Activated T-cell treated with anti-CD3 and anti-CD28 coated beads for 4 hours (primary cell): ENCODE results near the gene OR14K1.
"Not testable (repeated sequence)": the region's sequence is repeated elsewhere in the genome, so short reads cannot be mapped to it uniquely, and the experiment has no call there.

ENCODE experiments used
- DNase-seq: peaks from one replicate; pipeline ENCODE4 v3.0.0-alpha.2; 2020

OR14K1 gene, protein sequence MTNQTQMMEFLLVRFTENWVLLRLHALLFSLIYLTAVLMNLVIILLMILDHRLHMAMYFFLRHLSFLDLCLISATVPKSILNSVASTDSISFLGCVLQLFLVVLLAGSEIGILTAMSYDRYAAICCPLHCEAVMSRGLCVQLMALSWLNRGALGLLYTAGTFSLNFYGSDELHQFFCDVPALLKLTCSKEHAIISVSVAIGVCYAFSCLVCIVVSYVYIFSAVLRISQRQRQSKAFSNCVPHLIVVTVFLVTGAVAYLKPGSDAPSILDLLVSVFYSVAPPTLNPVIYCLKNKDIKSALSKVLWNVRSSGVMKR

DNA sequence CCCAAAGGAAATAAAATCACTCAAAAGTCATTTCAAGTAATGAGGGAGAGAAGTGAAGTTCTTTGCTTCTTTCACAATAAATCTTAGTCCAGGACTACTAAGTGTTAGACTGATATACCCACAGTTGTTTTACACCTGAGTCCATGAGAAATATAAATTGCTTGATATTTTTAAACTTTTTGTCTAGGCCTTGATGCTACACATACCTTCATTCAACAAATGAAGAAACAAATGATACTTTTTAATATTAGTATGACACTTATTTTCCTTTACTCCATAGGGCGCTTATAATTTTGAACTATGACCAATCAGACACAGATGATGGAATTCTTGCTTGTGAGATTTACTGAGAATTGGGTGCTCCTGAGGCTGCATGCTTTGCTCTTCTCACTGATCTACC is at the start of gene OR14K1:
Gene OR14K1 (plus strand): TSS at position 301 of the 400 bp plus-strand sequence. CDS start 0 bp downstream, at position 301.
- DNase-seq = no peak

DNA sequence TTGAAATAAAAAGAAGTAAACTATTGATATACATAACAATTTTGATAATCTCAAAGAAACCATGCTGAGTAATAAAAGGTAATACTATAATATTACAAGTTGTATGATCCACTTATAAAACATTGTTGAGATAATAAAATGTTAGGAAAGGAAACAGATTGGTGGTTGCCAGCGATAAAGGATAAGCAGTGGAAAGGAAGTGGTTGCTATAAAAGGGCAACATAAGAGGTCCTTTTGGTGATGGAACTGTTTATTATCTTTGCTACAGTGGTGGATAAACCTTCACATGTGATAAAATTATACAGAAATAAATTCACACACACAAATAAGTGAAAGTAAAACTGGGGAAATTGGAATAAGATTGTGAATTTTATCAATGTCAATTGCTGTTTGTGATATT is 37.1 kb upstream of the OR14K1 start:
- no peak for DNase-seq

DNA sequence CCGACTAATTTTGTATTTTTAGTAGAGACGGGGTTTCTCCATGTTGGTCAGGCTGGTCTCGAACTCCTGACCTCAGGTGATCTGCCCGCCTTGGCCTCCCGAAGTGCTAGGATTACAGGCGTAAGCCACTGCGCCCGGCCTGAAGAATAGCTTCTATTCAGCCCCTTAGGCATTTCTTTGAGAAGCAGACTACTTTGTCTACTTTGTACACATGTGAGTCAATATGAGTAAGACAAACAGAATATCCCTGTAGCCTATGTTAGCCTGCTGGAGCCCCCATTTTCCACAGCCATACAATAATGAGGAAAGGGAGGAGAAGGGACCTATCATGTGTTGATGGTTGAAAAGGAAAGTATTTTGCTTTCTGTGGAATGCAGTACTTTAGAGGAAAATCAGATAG is 27.7 kb upstream of the OR14K1 start:
- DNase-seq = not testable (repeated sequence)

DNA sequence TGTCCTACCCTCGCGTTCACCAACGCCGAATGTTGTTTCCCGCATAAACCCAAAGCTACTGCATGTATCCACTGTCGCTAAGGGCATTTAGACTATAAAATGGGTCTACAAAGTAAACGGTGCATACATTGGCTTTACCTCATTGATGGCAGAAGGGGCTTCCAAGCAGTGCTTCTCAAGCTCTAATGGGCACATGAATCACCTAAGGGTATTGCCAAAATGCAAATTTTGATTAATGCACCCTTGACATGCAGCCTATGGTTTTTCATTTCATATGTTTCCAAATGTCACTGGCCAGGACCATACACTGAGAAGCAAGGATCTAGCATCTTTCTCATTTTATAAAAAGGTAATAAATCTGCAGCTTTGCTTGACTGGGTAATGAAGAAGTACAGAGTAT is 24.7 kb upstream of the OR14K1 start:
- DNase-seq = no peak

DNA sequence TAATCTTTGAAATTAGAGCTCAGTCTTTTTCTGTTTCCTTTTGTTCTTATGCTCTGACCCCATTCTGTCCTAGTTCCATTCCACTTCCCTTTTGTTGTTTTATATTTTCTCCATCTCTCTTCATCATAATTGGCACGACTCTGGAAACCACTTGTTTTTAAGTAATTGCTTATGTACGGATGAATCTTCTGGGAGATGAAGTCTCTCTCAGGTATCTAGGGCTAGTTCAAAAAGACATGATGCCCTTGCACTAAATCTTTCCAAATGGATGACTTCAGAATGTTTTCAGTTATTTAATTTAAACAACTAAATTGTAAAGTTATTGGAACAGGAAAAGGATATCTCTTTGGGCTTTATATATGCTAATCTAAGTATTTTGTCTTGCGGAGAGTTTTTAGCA is 21.9 kb upstream of the OR14K1 start, which contains the start of gene OR6F1:
Gene OR6F1 (minus strand): TSS at position 101 of the 400 bp plus-strand sequence. CDS start 3,891 bp downstream, outside the sequence.
- no peak for DNase-seq

DNA sequence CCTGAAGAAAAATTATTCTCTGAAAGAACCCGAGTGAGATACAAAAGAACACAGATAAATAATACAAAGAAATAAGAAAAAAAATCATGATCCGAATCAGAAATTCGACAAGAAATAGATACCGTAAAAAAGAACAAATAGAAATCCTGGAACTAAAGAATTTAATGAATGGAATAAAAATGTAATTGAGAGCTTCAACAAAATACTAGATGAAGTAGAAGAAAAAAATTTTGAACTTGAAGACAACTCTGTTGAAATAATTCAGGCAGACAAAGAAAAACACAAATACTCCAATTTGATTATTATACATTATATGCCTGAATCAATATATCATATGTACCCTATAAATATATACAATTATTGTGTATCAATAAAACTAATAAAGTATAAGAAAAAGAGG is 17.2 kb upstream of the OR14K1 start:
- no peak for DNase-seq

DNA sequence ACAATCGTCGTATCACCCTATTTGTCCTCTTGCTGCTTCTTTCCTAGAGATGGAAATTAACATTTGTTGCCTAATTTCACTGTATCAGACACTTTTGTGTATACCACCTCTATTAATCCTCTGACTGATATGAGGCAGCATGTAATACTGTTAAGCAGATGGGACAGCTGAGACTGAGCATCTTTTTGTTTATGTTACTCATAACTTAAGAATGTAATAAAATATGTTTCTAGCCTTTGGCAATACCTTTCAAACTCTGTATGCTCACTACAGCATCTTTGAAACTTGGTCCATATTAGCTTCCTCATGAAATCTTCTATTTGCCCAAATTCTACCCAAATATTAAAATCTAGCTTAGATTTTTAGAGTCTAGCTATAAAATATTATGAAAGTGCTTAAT is 2.3 kb downstream of the OR14K1 start:
- no peak for DNase-seq

DNA sequence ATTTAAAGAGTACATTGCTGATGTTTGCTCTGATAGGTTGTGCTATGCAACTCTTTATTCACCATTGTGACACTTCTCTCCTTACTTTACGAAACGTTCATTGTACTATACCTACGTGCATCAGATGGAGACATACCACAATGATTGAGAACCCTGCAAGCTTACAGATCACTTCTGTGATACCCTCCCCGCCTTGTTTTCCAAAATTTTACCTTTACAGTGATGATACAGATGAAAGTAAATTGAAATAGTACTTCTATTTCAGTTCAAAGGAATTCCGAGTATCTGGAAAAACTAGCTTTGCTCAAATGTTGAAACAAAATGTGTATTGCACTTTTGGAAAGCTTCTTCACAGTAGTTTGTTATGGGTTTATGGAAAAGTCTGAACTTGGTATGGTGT is 3.3 kb downstream of the OR14K1 start:
- DNase-seq = no peak

DNA sequence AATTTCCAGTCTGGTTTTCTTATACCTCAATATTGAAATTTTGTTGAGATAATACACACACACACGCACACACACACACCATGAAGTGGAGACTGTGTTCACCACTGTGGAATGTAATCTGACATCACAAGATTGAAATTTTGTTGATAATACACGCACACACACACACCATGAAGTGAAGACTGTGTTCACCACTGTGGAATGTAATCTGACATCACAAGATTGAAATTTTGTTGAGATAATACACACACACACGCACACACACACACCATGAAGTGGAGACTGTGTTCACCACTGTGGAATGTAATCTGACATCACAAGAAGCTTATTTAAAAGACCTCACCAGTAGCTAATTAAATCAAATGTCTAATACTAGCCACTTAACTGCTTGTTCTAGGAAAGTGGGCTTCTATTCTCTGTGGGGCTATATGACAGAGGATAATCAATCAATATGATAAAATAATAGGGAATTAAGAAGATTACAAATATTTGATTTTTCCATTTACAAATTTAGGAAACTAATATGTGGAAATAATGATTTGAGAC is 3.9 kb downstream of the OR14K1 start:
- not testable (repeated sequence) for DNase-seq

DNA sequence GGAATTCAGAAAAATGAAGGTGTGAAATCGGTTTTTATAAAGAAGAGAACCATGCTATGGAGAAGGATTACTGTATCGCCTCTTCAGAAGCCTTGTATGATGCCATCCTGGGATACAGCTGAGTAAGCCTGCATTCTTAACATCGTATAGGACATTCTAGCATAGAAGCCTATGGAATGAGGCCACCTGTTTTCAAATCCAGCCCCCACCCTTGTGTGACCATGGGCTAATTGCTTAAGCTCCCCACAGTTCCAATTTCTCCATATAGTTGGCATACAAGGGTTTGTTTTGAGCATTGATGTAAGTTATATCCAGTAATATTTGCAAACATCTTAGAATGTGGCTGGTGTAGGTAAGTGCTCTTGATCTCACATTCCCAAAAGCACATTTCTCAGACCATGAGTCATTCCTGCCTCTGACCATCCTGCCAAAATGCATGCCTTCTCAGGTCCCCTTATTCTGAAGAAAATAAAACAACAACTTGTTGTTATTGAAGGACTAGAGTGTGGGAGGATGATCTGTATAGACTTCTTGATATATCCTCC is 8.0 kb downstream of the OR14K1 start:
- DNase-seq = no peak

DNA sequence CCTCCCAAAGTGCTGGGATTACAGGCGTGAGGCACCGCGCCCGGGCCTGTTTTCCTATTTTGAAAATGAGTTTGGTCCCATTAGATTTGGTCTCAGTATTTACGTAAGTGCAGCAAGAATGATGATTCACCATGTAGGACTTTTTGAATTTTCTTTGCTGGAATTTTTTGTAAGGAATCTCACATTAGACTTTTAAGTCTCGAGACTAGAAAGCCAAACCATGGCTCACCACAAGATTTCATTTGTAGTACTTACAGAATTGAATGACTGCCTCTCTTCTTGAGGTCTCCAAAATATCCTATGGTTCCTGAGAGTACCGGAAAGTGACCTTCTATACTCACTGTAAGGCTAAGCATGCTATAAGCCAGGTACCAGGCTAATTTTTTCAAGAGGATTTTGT is 9.2 kb downstream of the OR14K1 start:
- DNase-seq = no peak

DNA sequence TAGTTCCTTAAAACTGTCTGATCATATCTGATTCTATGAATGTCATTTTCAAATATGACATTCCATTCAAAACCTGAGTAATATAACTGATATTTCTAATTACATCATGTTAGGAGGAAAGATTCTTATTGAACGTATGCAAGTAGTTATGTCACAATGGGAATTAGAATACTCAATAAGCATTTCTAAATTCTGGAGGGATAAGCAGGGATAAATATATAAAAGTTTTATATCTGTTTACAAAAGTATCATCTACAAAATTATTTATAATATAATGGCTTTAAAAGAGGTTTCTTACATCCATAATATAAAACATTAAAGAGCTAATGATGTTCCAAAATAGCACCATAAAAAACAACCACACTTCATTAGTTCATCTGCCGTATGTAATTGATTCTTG is 9.6 kb downstream of the OR14K1 start, which contains the start of gene OR14A2:
Gene OR14A2 (minus strand): TSS at position 101 of the 400 bp plus-strand sequence.
- no peak for DNase-seq

DNA sequence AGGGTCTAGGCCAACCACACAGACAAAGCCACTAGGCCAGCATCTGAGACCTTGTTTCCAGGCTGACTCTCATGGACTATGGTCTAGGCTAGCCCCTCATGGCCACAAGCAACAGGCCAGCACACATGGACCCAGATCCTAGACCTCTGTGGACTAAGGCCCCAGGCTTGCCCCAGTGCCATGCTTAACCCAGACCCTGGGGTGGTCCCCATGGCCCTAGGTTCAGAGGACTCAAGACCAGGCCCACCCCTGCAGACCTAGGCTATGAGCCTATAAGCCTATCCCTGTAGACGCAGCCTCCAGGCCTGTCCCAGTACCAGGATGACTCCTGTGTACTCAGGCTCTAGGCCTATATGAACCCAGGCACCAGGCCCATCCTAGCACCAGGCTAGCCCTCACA is 11.5 kb downstream of the OR14K1 start:
- no peak for DNase-seq

DNA sequence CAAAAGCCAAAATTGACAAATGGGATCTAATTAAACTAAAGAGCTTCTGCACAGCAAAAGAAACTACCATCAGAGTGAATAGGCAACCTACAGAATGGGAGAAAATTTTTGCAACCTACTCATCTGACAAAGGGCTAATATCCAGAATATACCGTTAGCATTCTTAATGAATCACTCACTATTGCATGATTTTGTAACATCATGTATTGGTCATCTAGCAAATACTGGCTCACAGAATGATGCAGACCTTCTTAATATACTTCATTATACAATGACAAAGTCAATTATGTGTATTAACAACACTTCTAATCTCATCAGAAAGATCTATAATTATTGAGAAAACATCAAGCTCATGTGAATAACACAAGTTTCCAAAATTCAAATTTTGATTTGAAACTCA is 15.9 kb downstream of the OR14K1 start:
- not testable (repeated sequence) for DNase-seq

DNA sequence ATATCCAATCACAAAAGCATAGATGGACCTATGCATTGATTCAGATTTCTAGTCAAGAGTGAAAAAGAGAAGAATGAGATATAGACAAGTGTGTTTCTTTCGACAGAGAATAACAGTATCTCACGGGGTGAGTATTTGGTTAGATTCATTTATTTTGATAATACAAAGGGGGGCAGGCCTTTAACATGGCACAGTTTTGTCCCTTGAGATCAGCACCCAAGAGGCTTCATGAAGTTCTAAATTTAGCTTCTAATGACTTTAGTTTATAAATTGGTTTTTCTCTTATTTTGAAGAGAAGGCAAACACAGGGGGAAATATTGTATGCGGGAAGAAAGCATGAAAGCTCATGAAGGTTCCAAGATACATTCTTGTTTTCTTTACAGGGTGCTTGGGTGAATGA is 22.0 kb downstream of the OR14K1 start, which contains the start of gene OR1C1:
Gene OR1C1 (minus strand): TSS at position 101 of the 400 bp plus-strand sequence. CDS start 2,150 bp downstream, outside the sequence.
- DNase-seq = no peak

DNA sequence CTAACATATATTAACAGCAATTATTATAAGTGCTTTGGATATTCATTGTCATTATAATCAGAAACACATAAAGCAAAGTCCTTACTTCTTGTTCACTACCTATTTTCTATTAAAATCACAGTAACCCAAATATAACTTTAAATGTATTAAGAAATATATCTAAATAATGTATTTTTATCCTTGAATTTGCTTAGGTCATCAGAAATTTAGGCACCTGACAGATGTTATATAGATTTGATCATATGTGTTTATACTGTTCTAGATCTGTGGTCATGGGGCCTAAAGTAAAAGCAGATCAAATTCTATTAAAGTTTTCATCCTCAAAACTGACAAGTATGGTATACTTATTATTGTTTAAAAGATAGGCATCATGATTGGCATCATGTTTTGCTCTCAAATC is 31.2 kb downstream of the OR14K1 start:
- no peak for DNase-seq
